ENCODE results near the gene MAPK8IP2. TPM values are rescaled to one million over a fixed set of nuclear protein-coding genes. Genes with fewer than 3 reads are reported as not detected.

MAPK8IP2 gene
- total and polyA plus RNA-seq, 2 of the 13 experiments (the other 11 are each of a cell fraction or from before 2014, with no cell fraction given): 1.3 to 2.6 TPM

GRCh38 chr22:50563413-50564160, 37.0 kb upstream of the MAPK8IP2 start (continued):
- 0 out of 2 replicates have a peak, but pooled peaks have one; percentile 14 for TF ChIP-seq KDM5B (CRISPR knock-in tag; IDR thresholded peaks at IDR 0.05; ENCODE audit: borderline replicate concordance)
- 0 out of 2 replicates have a peak, but pooled peaks have one; percentile 26 for TF ChIP-seq TGIF2 (CRISPR knock-in tag; IDR thresholded peaks at IDR 0.05)
- TF ChIP-seq GTF3A (CRISPR knock-in tag; conservative IDR thresholded peaks at IDR 0.05): no peak
- no peak for TF ChIP-seq JARID2 (CRISPR knock-in tag; IDR thresholded peaks at IDR 0.05; ENCODE audit: insufficient replicate concordance)
- peak; percentile 49; the same call in 1 of the 2 replicates for TF ChIP-seq SKIL (CRISPR knock-in tag; IDR thresholded peaks at IDR 0.05; ENCODE audit: borderline replicate concordance)
- 0 out of 2 replicates have a peak, but pooled peaks have one; percentile 20 for TF ChIP-seq MTA1 (CRISPR knock-in tag; IDR thresholded peaks at IDR 0.05; ENCODE audit: borderline replicate concordance)
- no peak for TF ChIP-seq PRDM4 (CRISPR knock-in tag; IDR thresholded peaks at IDR 0.05; ENCODE audit: borderline replicate concordance)
- no peak for TF ChIP-seq ZNF264 (CRISPR knock-in tag; IDR thresholded peaks at IDR 0.05)
- TF ChIP-seq FOXJ3 (CRISPR knock-in tag; IDR thresholded peaks at IDR 0.05; ENCODE audit: borderline replicate concordance): no peak
- TF ChIP-seq GLMP (CRISPR knock-in tag; IDR thresholded peaks at IDR 0.05; ENCODE audit: borderline replicate concordance): no peak
- TF ChIP-seq KMT2A (CRISPR knock-in tag; IDR thresholded peaks at IDR 0.05): no peak
- TF ChIP-seq SKI (IDR thresholded peaks at IDR 0.05; ENCODE audit: partially characterized antibody): peak; percentile 60
- TF ChIP-seq ZNF441 (CRISPR knock-in tag; IDR thresholded peaks at IDR 0.05; ENCODE audit: borderline replicate concordance): no peak
- TF ChIP-seq ZNF138 (CRISPR knock-in tag; IDR thresholded peaks at IDR 0.05; ENCODE audit: low read depth): no peak
- TF ChIP-seq NR2F6 (IDR thresholded peaks at IDR 0.05): no peak
- TF ChIP-seq NR2F6 (CRISPR knock-in tag; IDR thresholded peaks at IDR 0.05): peak; percentile 49; the same call in 1 of the 2 replicates
- no peak for TF ChIP-seq IRF2 (CRISPR knock-in tag; IDR thresholded peaks at IDR 0.05)
- TF ChIP-seq ATF5 (CRISPR knock-in tag; IDR thresholded peaks at IDR 0.05; ENCODE audit: low read depth): no peak
- no peak for TF ChIP-seq ZNF713 (CRISPR knock-in tag; IDR thresholded peaks at IDR 0.05)
- TF ChIP-seq ZNF414 (CRISPR knock-in tag; IDR thresholded peaks at IDR 0.05): no peak
